NB4 (cell line): Measurements from ENCODE around the gene MEX3B.

ENCODE experiments used
- DNase-seq: peaks from one replicate; pipeline ENCODE4 v3.0.0; 2010; ENCODE audit warnings: low read depth
- H3K4me3 ChIP-seq: one replicate; pipeline ENCODE4 v1.5.1; 2011; ENCODE audit warnings: mild to moderate bottlenecking, low read depth, low read length, moderate library complexity
- CTCF ChIP-seq: IDR thresholded peaks from one replicate; pipeline ENCODE4 v1.5.1; 2012; ENCODE audit warnings: low read depth, low read length
- MYC ChIP-seq: IDR thresholded peaks from 2 replicates; pipeline ENCODE4 v1.6.1; 2011; ENCODE audit warnings: low read depth, low read length
- POLR2A ChIP-seq: IDR thresholded peaks from 2 replicates; pipeline ENCODE4 v1.6.1; 2011; ENCODE audit warnings: mild to moderate bottlenecking; ENCODE audit not compliant: insufficient read length; ENCODE audit errors: extremely low read depth
- TF ChIP-seq, protein P1 (sequence below): IDR thresholded peaks from 2 replicates; pipeline ENCODE4 v1.6.1; 2011; ENCODE audit warnings: low read depth, low read length

The MEX3B gene

DNA sequence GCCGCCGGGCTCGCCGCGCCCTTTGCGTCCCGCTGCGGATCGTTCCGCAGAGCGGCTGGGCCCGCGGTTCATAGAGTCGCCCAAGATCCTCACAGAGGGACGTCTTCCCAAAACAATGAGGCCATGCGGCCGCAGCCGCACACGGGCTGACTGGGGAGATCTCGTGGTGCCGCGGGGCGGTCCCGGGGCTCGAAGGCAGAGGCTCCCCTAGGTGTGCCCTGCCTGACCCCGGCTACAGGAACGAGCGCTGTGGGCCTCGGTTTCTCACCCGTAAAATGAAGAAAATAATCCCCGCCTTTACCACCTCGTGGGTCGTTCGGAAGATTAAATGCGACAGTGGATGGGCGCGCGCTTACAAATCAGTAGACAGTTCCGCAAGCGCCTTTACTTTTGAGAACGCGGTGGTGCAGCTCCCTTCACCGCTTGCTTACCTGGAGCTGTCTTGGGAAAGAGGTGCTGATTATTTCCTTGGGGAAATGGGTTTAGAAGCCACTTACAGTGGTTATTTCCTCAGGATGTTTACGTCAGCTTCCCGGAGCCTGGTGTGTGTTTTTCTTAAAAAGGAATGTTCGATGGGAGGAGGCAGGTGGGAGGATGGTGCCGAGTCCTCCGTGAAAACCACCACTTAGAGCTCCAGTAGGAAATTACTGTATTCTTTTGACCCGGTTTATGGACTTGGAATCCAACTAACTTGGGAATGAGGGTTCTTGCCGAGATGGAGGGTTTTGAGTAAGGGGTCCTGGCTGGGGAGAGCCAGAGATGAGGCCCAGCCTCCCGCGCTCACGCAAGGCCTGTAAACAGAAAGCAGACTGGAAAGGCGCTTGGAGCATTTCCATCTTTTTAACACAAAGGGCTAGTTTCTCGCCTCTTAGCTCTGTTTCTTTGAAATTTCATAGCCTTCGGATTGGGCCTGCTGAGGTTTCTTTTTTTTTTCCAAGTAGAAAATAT, 1.9 kb upstream of the MEX3B start:
- TF ChIP-seq MYC (no peak), POLR2A (no peak), CTCF (no peak)
- TF ChIP-seq, protein P1, sequence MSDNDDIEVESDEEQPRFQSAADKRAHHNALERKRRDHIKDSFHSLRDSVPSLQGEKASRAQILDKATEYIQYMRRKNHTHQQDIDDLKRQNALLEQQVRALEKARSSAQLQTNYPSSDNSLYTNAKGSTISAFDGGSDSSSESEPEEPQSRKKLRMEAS: no peak
- DNase-seq: no peak

GRCh38 chr15:82046666-82047452, 1.0 kb upstream of the MEX3B start:
- TF ChIP-seq POLR2A: peak; percentile 80
- TF ChIP-seq, protein P1: peak; percentile 28; the same call in 1 of the 2 replicates
- peak; percentile 60 for TF ChIP-seq CTCF
- TF ChIP-seq MYC: peak; percentile 41
- peak overlapping the region; percentile 77 for H3K4me3 ChIP-seq
- DNase-seq: peak; percentile 92

More for the DNA sequence above, 1.9 kb upstream of the MEX3B start:
- H3K4me3 ChIP-seq: peak overlapping the region; percentile 36

DNA sequence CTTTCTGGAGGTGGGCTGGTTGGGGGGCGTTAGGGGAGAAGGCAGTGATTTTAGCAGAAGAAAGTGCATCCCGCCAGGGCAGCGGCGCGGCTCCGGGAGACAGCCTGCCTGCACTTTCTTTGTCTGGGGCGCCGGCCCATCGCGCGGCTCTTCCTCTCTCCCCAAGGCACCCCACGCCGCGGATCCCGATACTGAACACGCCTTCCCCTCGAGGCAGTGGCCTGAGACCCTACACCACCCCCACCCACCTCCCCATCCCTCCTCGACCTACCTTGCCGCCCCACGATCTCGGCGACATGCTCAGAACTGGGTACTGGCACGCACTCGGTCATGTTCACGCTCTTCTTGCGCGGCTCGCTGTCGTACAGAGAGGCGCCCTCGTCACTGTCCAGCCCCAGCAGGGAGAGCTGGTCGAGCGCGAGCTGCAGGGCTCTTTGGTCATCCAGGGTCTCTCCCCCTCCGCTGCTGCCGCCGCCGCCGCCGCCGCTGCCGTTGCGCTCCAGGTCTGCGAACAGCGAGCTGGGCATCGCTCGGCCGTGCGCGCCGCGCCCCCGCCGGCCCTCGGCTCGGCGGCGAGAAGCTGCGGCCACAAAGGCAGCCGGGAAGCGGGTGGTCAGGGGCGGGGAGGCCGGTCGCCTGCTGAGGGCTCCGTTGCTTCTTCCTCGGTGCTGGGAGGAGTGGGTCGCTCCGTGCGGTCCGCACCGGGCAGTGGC, 483 bp downstream of the MEX3B start:
- peak overlapping the region; percentile 57 for H3K4me3 ChIP-seq
- peak; percentile 58 for DNase-seq
- TF ChIP-seq, protein P1: peak; percentile 14; the same call in 1 of the 2 replicates
- no peak for TF ChIP-seq CTCF

GRCh38 chr15:82044373-82045178, 1.2 kb downstream of the MEX3B start:
- DNase-seq: peak; percentile 16
- peak overlapping the region; percentile 57 for H3K4me3 ChIP-seq
- no peak for TF ChIP-seq CTCF
- TF ChIP-seq, protein P1: no peak
- TF ChIP-seq POLR2A: no peak
- no peak for TF ChIP-seq MYC

DNA sequence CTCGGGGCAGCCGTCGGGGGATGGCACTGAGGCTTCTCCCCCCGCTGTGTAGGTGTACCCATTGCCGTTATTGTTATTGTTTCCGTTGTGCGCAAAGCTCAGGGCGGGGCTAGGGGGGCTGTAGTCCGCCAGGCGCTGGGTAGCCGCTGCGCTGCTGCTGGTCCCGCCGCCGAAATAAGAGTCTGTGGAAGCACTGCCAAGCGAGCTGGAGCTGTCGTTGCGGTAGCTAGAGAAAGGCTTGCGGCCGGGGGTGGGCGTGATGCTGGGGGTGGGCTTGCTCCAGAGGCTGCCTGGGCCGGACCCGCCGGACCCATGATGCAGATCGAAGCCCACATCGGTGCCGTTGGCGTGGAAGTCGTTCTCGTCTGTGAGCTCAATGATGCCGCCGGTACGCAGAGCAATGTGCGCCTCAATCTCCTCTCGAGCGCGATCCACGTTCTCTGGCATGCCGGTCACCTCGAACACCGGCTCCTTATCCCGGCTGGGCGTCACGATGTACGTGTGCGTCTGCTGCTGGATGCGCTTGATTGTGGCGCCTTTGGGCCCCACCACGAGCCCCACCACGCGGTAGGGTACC, 1.9 kb downstream of the MEX3B start:
- no peak overlapping the region for H3K4me3 ChIP-seq
- DNase-seq: no peak
- TF ChIP-seq, protein P1: no peak
- no peak for TF ChIP-seq MYC
